Tibial artery (tissue), 4 donors: ENCODE measurements around the gene TUT1.

Experiments
- DNase-seq, 2 donors: peaks; one replicate each; pipeline ENCODE4 v3.0.0-alpha.2; 2019
- H3K27ac ChIP-seq, 2 donors: fragments of 200-600 bp; sonication (generic) in 1 of 2; 1 replicate in 1 of 2; 2 replicates in 1 of 2; pipeline ENCODE4 v1.5.1; 2018 to 2019; ENCODE audit warnings: mild to moderate bottlenecking in 1 of 2
- H3K27me3 ChIP-seq, 2 donors: fragments of 200-600 bp; sonication (generic) in 1 of 2; one replicate each; pipeline versions ENCODE4 v1.5.1 to v1.6.0; 2016 to 2019
- H3K36me3 ChIP-seq, 3 donors: fragments of 200-600 bp; sonication (generic) in 2 of 3; one replicate each; pipeline ENCODE4 v1.5.1; 2016 to 2019; ENCODE audit warnings: mild to moderate bottlenecking in 2 of 3
- H3K4me1 ChIP-seq, 4 donors: fragments of 200-600 bp; sonication (generic) in 2 of 4; 1 replicate in 3 of 4; 2 replicates in 1 of 4; pipeline ENCODE4 v1.5.1; 2016 to 2019
- H3K4me3 ChIP-seq, 2 donors: fragments of 200-600 bp; sonication (generic) in 1 of 2; 1 replicate in 1 of 2; 2 replicates in 1 of 2; pipeline ENCODE4 v1.5.1; 2018 to 2019; ENCODE audit warnings: mild to moderate bottlenecking in 2 of 2
- H3K9me3 ChIP-seq, 3 donors: fragments of 200-600 bp; sonication (generic) in 1 of 3; one replicate each; pipeline ENCODE4 v1.5.1; 2016 to 2019
- intact Hi-C: fragments of 100-400 bp; cut with DNase I; formaldehyde crosslinking; loops from one replicate; pipeline ENCODE4 v1.15.0; 2023; ENCODE audit warnings: low total_unique reads
- TF ChIP-seq, protein P1 (sequence below), 2 experiments: fragments of 200-600 bp in 1 of 2; fragments of 450-650 bp in 1 of 2; IDR thresholded peaks; one replicate each; pipeline ENCODE4 v1.5.1; 2017 to 2019; ENCODE audit warnings: antibody characterized with exemption in 2 of 2, mild to moderate bottlenecking in 1 of 2, moderate library complexity in 1 of 2

The TUT1 gene

DNA sequence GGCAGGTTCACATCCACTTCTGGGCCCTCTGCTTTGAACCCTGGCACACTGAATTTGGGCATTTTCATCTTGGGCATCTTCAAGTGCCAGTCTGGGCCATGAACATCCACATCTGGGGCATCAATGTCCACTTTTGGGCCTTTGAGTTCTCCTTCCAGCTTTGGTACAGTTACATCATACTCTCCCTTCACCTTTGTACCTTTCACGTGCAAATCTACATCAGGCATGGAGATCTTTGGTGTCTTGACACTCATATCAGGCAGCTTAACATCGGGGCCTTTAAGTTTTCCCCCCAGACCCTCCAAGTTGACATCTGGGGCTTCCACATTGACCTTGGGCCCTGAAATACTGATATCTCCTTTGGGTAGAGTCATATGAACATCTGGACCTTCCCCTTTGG is 59.2 kb downstream of the TUT1 start:
- Histone ChIP-seq H3K27ac (no peak overlapping the region), H3K4me3 (no peak overlapping the region), H3K9me3 (no peaks in the 10 kb centered on the region), H3K27me3 (no peaks in the 10 kb centered on the region), H3K36me3 (peaks cover 90 to 96% (median 91%) of the 10 kb centered on the region in 3 donors), H3K4me1 (peaks cover 0 to 43% (median 27%) of the 10 kb centered on the region in 4 donors)
- no peak for DNase-seq
- intact Hi-C loops, result no loop called here
- TF ChIP-seq, protein P1, sequence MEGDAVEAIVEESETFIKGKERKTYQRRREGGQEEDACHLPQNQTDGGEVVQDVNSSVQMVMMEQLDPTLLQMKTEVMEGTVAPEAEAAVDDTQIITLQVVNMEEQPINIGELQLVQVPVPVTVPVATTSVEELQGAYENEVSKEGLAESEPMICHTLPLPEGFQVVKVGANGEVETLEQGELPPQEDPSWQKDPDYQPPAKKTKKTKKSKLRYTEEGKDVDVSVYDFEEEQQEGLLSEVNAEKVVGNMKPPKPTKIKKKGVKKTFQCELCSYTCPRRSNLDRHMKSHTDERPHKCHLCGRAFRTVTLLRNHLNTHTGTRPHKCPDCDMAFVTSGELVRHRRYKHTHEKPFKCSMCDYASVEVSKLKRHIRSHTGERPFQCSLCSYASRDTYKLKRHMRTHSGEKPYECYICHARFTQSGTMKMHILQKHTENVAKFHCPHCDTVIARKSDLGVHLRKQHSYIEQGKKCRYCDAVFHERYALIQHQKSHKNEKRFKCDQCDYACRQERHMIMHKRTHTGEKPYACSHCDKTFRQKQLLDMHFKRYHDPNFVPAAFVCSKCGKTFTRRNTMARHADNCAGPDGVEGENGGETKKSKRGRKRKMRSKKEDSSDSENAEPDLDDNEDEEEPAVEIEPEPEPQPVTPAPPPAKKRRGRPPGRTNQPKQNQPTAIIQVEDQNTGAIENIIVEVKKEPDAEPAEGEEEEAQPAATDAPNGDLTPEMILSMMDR (IDR thresholded peaks at IDR 0.05), result no peak
